GM12801 (cell line): ENCODE data around the gene CNTN1.

Experiments used
- TF ChIP-seq, protein P1 (sequence below): IDR thresholded peaks from one replicate; pipeline ENCODE4 v1.5.1; 2011; ENCODE audit warnings: control low read depth; ENCODE audit not compliant: insufficient read length; ENCODE audit errors: extremely low read depth

The CNTN1 gene

GRCh38 chr12:40697566-40698259 is 5.5 kb downstream of the CNTN1 start:
- TF ChIP-seq, protein P1, sequence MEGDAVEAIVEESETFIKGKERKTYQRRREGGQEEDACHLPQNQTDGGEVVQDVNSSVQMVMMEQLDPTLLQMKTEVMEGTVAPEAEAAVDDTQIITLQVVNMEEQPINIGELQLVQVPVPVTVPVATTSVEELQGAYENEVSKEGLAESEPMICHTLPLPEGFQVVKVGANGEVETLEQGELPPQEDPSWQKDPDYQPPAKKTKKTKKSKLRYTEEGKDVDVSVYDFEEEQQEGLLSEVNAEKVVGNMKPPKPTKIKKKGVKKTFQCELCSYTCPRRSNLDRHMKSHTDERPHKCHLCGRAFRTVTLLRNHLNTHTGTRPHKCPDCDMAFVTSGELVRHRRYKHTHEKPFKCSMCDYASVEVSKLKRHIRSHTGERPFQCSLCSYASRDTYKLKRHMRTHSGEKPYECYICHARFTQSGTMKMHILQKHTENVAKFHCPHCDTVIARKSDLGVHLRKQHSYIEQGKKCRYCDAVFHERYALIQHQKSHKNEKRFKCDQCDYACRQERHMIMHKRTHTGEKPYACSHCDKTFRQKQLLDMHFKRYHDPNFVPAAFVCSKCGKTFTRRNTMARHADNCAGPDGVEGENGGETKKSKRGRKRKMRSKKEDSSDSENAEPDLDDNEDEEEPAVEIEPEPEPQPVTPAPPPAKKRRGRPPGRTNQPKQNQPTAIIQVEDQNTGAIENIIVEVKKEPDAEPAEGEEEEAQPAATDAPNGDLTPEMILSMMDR, result no peak

DNA sequence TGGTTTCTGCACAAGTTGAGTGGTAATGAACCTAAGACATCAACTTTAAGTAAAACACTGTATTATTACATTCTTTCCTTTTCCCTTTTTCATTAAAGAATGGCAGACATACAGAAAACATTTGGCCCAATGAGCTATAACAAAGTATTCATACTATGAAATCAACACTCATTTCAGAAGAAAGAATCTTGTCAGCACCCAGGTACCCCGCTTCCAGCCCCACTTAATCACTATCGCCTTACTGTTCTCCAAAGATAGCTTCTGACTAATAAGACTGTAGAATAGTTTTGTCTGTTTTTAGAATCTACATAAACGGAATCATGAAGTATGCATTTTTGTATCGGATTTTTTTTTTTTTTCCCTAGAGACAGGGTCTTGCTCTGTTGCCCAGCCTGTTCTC is 9.5 kb downstream of the CNTN1 start:
- TF ChIP-seq, protein P1, result no peak

DNA sequence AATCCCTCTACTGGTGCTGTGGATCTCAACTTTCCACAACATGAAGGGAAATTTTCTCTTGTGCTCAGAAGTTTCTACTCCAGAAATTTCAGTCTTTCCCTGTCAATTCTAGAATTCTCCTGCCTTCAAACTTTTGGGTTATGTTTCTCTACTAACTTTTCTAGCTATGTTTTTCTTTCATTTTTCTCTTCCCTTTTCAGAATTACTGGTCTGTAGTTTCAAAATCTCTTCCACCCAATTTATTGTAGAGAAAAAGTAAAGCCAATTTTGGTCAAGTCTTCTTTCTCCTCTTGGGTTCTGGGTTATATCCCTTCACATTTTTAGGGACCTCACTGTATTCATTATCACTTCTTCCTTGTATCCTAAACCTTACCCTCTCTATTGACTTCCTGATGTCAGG is 18.9 kb downstream of the CNTN1 start:
- TF ChIP-seq, protein P1, result no peak

- TF ChIP-seq, protein P1, result no peak
Observed at GRCh38 chr12:40714636-40715035, 22.4 kb downstream of the CNTN1 start.

DNA sequence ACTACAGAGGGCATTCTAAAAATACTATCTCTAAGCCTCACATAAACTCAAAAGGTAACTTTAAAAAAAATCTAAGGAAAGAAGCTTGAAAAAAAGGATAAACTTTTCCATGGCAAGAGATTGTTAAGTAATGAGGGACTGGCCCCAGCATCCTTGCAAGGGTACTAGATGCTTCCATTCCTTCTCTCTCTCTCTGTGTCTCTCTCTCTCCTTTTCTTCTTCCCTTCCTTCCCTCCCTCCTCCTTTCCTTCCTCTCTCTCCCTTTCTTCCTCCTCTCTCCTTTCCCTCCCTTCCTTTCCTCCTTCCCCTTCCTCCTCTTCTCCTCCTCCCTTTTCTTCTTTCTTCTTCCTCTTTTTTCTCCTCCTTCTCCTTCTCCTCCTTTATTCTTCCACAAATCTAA is 23.8 kb downstream of the CNTN1 start:
- TF ChIP-seq, protein P1, result no peak

GRCh38 chr12:40717576-40717975 is 25.3 kb downstream of the CNTN1 start:
- TF ChIP-seq, protein P1, result no peak

DNA sequence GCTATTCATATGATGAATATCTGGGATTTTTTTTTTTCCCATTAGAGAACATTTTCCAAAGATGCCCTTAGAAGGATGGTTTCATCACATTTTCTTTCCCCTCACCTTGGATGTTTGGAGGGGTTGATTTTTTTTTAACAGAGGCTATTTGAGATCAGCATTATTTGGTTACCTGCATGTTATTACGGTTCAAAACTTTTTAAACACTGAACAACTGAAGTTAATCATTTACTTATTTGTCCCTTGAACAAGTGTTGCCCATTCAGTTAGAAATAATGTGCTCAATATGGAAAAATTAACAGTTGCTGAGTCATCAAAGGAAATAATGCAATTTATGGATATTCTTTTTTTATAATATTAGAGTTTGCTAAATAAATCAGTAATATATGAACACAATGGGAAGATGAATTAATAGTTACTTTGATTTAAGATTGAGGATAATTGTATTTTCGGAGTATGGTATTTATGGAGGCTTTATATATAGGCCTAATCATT is 26.7 kb downstream of the CNTN1 start:
- TF ChIP-seq, protein P1, result no peak
